SK-N-SH treated with all-trans-retinoic acid at 6 μM for 48 hours (cell line): ENCODE data around the gene ROPN1L.
A peak's percentile ranks its signal among the peaks of the same experiment; 100 is the strongest.

Experiments
- ATAC-seq: fragments of 200-7000 bp; cut with Tn5 transposase; 3 replicates; pipeline ENCODE4 v1.9.1; 2020; ENCODE audit warnings: mild to moderate bottlenecking, moderate library complexity
- ARNTL ChIP-seq: fragments of 450-650 bp; formaldehyde crosslinking; IDR thresholded peaks from 2 replicates; pipeline ENCODE4 v1.5.0; 2020; ENCODE audit warnings: low read depth, mild to moderate bottlenecking, moderate library complexity, borderline replicate concordance
- BACH2 ChIP-seq: fragments of 250-450 bp; sonication (Bioruptor Pico); IDR thresholded peaks from 2 replicates; pipeline ENCODE4 v1.9.0; 2021; ENCODE audit warnings: mild to moderate bottlenecking, borderline replicate concordance
- CSDC2 ChIP-seq: fragments of 250-450 bp; sonication (Bioruptor Pico); IDR thresholded peaks from 2 replicates; pipeline ENCODE4 v1.5.0; 2020; ENCODE audit warnings: mild to moderate bottlenecking, moderate library complexity
- ESRRG ChIP-seq: fragments of 250-450 bp; sonication (Bioruptor Pico); IDR thresholded peaks from 2 replicates; pipeline ENCODE4 v1.6.1; 2021; ENCODE audit warnings: mild to moderate bottlenecking
- GLIS3 ChIP-seq: fragments of 250-450 bp; sonication (Bioruptor Pico); IDR thresholded peaks from 2 replicates; pipeline ENCODE4 v1.5.0; 2020; ENCODE audit warnings: mild to moderate bottlenecking, moderate library complexity
- ISL1 ChIP-seq: fragments of 250-450 bp; sonication (Bioruptor Pico); IDR thresholded peaks from 2 replicates; pipeline ENCODE4 v2.1.2; 2022; ENCODE audit warnings: mild to moderate bottlenecking, moderate library complexity
- OSR1 ChIP-seq: fragments of 250-450 bp; sonication (Bioruptor Pico); IDR thresholded peaks from 2 replicates; pipeline ENCODE4 v1.8.0; 2022; ENCODE audit warnings: moderate library complexity, mild to moderate bottlenecking, inconsistent platforms
- PPARA ChIP-seq: fragments of 250-450 bp; sonication (Bioruptor Pico); IDR thresholded peaks from 2 replicates; pipeline ENCODE4 v1.5.0; 2020; ENCODE audit warnings: mild to moderate bottlenecking, borderline replicate concordance
- RARB ChIP-seq: fragments of 250-450 bp; sonication (Bioruptor Pico); IDR thresholded peaks from 2 replicates; pipeline ENCODE4 v1.8.0; 2021; ENCODE audit warnings: mild to moderate bottlenecking, moderate library complexity
- SNAI2 ChIP-seq: fragments of 250-450 bp; sonication (Bioruptor Pico); IDR thresholded peaks from 2 replicates; pipeline ENCODE4 v1.5.0; 2020; ENCODE audit warnings: mild to moderate bottlenecking, moderate library complexity
- TCF4 ChIP-seq: fragments of 250-450 bp; sonication (Bioruptor Pico); IDR thresholded peaks from 2 replicates; pipeline ENCODE4 v1.8.0; 2021; ENCODE audit warnings: mild to moderate bottlenecking, moderate library complexity, borderline replicate concordance
- TOX ChIP-seq: fragments of 250-450 bp; sonication (Bioruptor Pico); IDR thresholded peaks from 2 replicates; pipeline ENCODE4 v1.8.0; 2021; ENCODE audit warnings: mild to moderate bottlenecking, moderate library complexity, borderline replicate concordance
- ZC3H10 ChIP-seq: fragments of 250-450 bp; sonication (Bioruptor Pico); IDR thresholded peaks from 2 replicates; pipeline ENCODE4 v1.5.1; 2021; ENCODE audit warnings: mild to moderate bottlenecking, moderate library complexity
- ZFP3 ChIP-seq: fragments of 250-450 bp; sonication (Bioruptor Pico); IDR thresholded peaks from 2 replicates; pipeline ENCODE4 v1.5.0; 2020; ENCODE audit warnings: mild to moderate bottlenecking, moderate library complexity
- ZFP30 ChIP-seq: fragments of 450-650 bp; formaldehyde crosslinking; IDR thresholded peaks from 2 replicates; pipeline ENCODE4 v1.5.0; 2022; ENCODE audit warnings: mild to moderate bottlenecking, moderate library complexity
- ZNF565 ChIP-seq: fragments of 450-650 bp; formaldehyde crosslinking; conservative IDR thresholded peaks from 2 replicates; pipeline ENCODE4 v1.5.0; 2020; ENCODE audit warnings: low read depth, mild to moderate bottlenecking, moderate library complexity
- ZNF8 ChIP-seq: fragments of 450-650 bp; formaldehyde crosslinking; IDR thresholded peaks from 2 replicates; pipeline ENCODE4 v1.5.0; 2020; ENCODE audit warnings: mild to moderate bottlenecking, moderate library complexity
- TF ChIP-seq, protein P1 (sequence below): fragments of 250-450 bp; sonication (Bioruptor Pico); IDR thresholded peaks from 2 replicates; pipeline ENCODE4 v1.8.0; 2021; ENCODE audit warnings: low read depth, mild to moderate bottlenecking, moderate library complexity, borderline replicate concordance
- TF ChIP-seq, protein P2 (sequence below): fragments of 250-450 bp; sonication (Bioruptor Pico); IDR thresholded peaks from 2 replicates; pipeline ENCODE4 v1.8.0; 2020; ENCODE audit warnings: mild to moderate bottlenecking, moderate library complexity, borderline replicate concordance
- TF ChIP-seq, protein P3 (sequence below): fragments of 250-450 bp; sonication (Bioruptor Pico); IDR thresholded peaks from 2 replicates; pipeline ENCODE4 v1.5.1; 2020; ENCODE audit warnings: low read depth, mild to moderate bottlenecking, moderate library complexity

ROPN1L gene

DNA sequence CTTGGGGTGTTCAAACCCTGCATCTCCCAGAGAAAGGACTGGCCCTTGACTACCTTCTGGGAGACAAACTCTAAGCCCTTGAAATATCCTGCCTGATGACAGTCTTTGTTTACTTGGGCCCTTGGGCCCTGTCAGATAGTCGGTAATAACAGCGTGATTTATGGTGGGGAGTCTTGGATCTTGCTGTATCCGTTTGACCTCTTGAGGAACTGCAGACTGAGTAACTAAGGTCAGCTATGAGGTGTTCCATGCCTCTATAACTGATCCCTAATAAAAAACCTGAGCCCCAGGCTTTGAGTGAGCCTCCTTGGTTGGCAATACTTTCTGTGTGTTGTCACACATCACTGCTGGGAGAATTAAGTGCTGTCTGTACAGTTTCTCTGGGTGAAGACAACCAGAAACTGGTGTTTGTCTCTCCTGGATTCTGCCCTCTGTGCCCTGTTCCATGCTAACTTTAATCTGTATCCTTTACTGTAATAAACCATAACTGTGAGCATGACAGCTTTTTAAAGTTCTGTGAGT is 66.0 kb downstream of the ROPN1L start:
- TF ChIP-seq ZFP3 (CRISPR knock-in tag): no peak
- TF ChIP-seq, protein P1, sequence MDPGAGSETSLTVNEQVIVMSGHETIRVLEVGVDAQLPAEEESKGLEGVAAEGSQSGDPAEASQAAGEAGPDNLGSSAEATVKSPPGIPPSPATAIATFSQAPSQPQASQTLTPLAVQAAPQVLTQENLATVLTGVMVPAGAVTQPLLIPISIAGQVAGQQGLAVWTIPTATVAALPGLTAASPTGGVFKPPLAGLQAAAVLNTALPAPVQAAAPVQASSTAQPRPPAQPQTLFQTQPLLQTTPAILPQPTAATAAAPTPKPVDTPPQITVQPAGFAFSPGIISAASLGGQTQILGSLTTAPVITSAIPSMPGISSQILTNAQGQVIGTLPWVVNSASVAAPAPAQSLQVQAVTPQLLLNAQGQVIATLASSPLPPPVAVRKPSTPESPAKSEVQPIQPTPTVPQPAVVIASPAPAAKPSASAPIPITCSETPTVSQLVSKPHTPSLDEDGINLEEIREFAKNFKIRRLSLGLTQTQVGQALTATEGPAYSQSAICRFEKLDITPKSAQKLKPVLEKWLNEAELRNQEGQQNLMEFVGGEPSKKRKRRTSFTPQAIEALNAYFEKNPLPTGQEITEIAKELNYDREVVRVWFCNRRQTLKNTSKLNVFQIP (CRISPR knock-in tag): no peak
- TF ChIP-seq, protein P2, sequence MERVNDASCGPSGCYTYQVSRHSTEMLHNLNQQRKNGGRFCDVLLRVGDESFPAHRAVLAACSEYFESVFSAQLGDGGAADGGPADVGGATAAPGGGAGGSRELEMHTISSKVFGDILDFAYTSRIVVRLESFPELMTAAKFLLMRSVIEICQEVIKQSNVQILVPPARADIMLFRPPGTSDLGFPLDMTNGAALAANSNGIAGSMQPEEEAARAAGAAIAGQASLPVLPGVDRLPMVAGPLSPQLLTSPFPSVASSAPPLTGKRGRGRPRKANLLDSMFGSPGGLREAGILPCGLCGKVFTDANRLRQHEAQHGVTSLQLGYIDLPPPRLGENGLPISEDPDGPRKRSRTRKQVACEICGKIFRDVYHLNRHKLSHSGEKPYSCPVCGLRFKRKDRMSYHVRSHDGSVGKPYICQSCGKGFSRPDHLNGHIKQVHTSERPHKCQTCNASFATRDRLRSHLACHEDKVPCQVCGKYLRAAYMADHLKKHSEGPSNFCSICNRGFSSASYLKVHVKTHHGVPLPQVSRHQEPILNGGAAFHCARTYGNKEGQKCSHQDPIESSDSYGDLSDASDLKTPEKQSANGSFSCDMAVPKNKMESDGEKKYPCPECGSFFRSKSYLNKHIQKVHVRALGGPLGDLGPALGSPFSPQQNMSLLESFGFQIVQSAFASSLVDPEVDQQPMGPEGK (CRISPR knock-in tag): no peak
- no peak for TF ChIP-seq CSDC2 (CRISPR knock-in tag)
- TF ChIP-seq ESRRG (CRISPR knock-in tag): no peak
- no peak for TF ChIP-seq SNAI2 (CRISPR knock-in tag)
- no peak for TF ChIP-seq TCF4 (CRISPR knock-in tag)
- TF ChIP-seq ISL1 (CRISPR knock-in tag): no peak
- TF ChIP-seq BACH2 (CRISPR knock-in tag): no peak
- TF ChIP-seq, protein P3, sequence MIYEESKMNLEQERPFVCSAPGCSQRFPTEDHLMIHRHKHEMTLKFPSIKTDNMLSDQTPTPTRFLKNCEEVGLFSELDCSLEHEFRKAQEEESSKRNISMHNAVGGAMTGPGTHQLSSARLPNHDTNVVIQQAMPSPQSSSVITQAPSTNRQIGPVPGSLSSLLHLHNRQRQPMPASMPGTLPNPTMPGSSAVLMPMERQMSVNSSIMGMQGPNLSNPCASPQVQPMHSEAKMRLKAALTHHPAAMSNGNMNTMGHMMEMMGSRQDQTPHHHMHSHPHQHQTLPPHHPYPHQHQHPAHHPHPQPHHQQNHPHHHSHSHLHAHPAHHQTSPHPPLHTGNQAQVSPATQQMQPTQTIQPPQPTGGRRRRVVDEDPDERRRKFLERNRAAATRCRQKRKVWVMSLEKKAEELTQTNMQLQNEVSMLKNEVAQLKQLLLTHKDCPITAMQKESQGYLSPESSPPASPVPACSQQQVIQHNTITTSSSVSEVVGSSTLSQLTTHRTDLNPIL (CRISPR knock-in tag): no peak
- no peak for TF ChIP-seq ZC3H10
- TF ChIP-seq ZFP30: no peak
- TF ChIP-seq PPARA (CRISPR knock-in tag): no peak
- TF ChIP-seq TOX (CRISPR knock-in tag): no peak
- TF ChIP-seq ZNF8 (CRISPR knock-in tag): no peak
- no peak for TF ChIP-seq ARNTL (CRISPR knock-in tag)
- peak; percentile 53 for ATAC-seq

DNA sequence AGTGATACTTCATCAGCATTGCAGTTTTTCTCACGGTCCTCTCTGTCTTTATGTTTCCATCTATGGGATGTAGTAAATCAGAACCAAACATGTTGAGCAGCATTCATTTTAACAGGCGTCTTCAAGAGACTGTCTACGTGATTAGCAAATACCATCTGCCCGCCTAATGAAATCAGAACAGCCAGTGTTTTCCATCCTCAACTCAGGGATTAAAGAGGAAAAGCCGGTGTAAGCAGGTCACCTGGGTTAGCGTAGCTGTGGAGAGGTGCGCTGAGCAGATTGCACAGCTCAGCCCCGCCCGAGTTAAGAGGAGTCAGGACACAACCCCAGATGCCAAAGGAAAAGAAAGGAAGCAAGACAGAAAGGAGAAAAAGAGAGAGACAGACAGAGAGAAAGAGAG is 67.9 kb downstream of the ROPN1L start:
- no peak for ATAC-seq
- TF ChIP-seq ZFP3 (CRISPR knock-in tag) (no peak), RARB (no peak), GLIS3 (CRISPR knock-in tag) (no peak), OSR1 (CRISPR knock-in tag) (no peak), ZC3H10 (no peak), TCF4 (CRISPR knock-in tag) (no peak), ZNF8 (CRISPR knock-in tag) (no peak), PPARA (CRISPR knock-in tag) (no peak), BACH2 (CRISPR knock-in tag) (no peak), CSDC2 (CRISPR knock-in tag) (no peak)
- TF ChIP-seq, protein P3 (CRISPR knock-in tag): no peak
- TF ChIP-seq, protein P2 (CRISPR knock-in tag): no peak

DNA sequence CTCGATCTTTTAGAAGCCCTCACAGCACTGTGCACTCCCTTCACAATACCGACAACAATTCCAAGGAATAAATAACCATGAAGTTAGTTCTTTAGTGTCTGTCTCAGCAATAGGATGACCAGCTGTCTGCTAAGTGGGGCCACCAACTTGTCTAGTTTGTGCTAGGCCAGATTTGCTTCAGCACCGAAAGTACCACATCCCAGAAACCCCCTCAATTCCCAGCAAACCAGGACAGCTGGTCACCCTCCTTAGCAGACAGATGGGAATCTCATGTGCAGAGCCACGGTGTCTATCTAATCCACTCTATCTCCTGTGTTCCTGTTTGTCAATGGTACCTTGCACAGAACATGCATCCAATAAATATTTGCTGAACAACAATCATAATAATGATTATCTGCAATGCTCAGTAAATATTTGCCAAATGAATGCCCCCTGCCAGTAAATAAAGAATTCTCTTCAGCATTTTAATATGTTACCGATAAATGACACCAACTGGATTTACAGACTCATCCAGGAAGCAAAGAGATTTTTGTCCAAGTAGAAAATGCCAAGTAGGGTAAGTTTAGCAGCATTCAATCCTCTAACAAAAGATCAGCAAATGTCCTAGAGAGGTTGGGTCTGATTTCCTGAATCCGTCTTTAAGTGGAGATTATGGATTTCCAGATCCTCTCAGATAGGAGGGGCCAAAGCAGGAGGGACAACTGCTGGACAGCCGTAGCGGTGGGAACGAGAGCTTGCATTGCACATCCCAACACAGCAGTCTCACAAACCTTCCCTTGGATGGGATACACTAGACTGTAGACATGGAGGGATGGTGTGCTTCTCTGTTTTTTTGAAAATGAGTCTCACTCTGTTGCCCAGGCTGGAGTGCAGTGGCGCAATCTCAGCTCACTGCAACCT is 70.3 kb downstream of the ROPN1L start:
- ATAC-seq: no peak
- TF ChIP-seq ZNF565 (no peak), ARNTL (CRISPR knock-in tag) (no peak), ZNF8 (CRISPR knock-in tag) (no peak), TOX (CRISPR knock-in tag) (no peak), BACH2 (CRISPR knock-in tag) (no peak)
- TF ChIP-seq, protein P2 (CRISPR knock-in tag): no peak
- TF ChIP-seq, protein P3 (CRISPR knock-in tag): no peak
